HEK293T (cell line): ENCODE measurements around the gene HIGD2B.

ENCODE experiments used
- CTCF ChIA-PET: fragments of 350-600 bp; formaldehyde crosslinking; extraction: SDS; loops from one replicate; lab custom pipeline; 2021; ENCODE audit warnings: antibody characterized with exemption, inconsistent platforms; lab: Yijun Ruan, JAX
- POLR2A ChIA-PET: fragments of 350-600 bp; formaldehyde crosslinking; extraction: SDS; loops from one replicate; lab custom pipeline; 2020; ENCODE audit warnings: antibody characterized with exemption, inconsistent platforms; lab: Yijun Ruan, JAX
- DNase-seq: peaks from one replicate; pipeline ENCODE4 v3.0.0; 2012; ENCODE audit warnings: mixed read lengths; ENCODE audit errors: extremely low spot score
- ARNT ChIP-seq: fragments of 450-650 bp; IDR thresholded peaks from 2 replicates; pipeline ENCODE4 v1.6.1; 2017; ENCODE audit warnings: mild to moderate bottlenecking
- BHLHE40 ChIP-seq: fragments of 450-650 bp; IDR thresholded peaks from 2 replicates; pipeline ENCODE4 v1.6.1; 2016; ENCODE audit warnings: mild to moderate bottlenecking, moderate library complexity, borderline replicate concordance
- CTBP1 ChIP-seq: fragments of 450-650 bp; IDR thresholded peaks from 2 replicates; pipeline ENCODE4 v1.6.1; 2016; ENCODE audit warnings: borderline replicate concordance
- ELF4 ChIP-seq: fragments of 450-650 bp; IDR thresholded peaks from 2 replicates; pipeline ENCODE4 v1.6.1; 2017; ENCODE audit warnings: antibody characterized with exemption
- FOXA1 ChIP-seq: fragments of 450-650 bp; IDR thresholded peaks from 2 replicates; pipeline ENCODE4 v1.6.1; 2016; ENCODE audit warnings: mild to moderate bottlenecking
- FOXK2 ChIP-seq: fragments of 450-650 bp; IDR thresholded peaks from 2 replicates; pipeline ENCODE4 v1.6.1; 2016; ENCODE audit warnings: mild to moderate bottlenecking
- FOXM1 ChIP-seq: fragments of 450-650 bp; IDR thresholded peaks from 2 replicates; pipeline ENCODE4 v1.6.1; 2017; ENCODE audit warnings: mild to moderate bottlenecking, borderline replicate concordance
- HDGF ChIP-seq: fragments of 450-650 bp; IDR thresholded peaks from 2 replicates; pipeline ENCODE4 v1.6.1; 2017; ENCODE audit warnings: antibody characterized with exemption, borderline replicate concordance
- L3MBTL2 ChIP-seq: fragments of 450-650 bp; conservative IDR thresholded peaks from 2 replicates; pipeline ENCODE4 v1.6.1; 2016; ENCODE audit warnings: mild to moderate bottlenecking
- LEF1 ChIP-seq: fragments of 450-650 bp; IDR thresholded peaks from 2 replicates; pipeline ENCODE4 v1.6.1; 2017; ENCODE audit warnings: mild to moderate bottlenecking, borderline replicate concordance
- NFRKB ChIP-seq: fragments of 450-650 bp; IDR thresholded peaks from 2 replicates; pipeline ENCODE4 v1.6.1; 2016; ENCODE audit warnings: mild to moderate bottlenecking, moderate library complexity
- PKNOX1 ChIP-seq: fragments of 450-650 bp; IDR thresholded peaks from 2 replicates; pipeline ENCODE4 v1.6.1; 2016
- SP1 ChIP-seq: fragments of 450-650 bp; IDR thresholded peaks from 2 replicates; pipeline ENCODE4 v1.6.1; 2017
- SUZ12 ChIP-seq: fragments of 450-650 bp; IDR thresholded peaks from 2 replicates; pipeline ENCODE4 v1.6.1; 2016; ENCODE audit warnings: mild to moderate bottlenecking
- TARDBP ChIP-seq: fragments of 450-650 bp; IDR thresholded peaks from 2 replicates; pipeline ENCODE4 v1.6.1; 2016
- ZNF384 ChIP-seq: fragments of 450-650 bp; IDR thresholded peaks from 2 replicates; pipeline ENCODE4 v1.6.1; 2016

HIGD2B gene

GRCh38 chr15:72685925-72686794 is at the start of gene HIGD2B, which contains the start of gene BBS4:
TSS of gene HIGD2B (minus strand) at chr15:72686182. CDS start at chr15:72676374, 9,808 bp downstream.
TSS of gene BBS4 (plus strand) at chr15:72686207. CDS start at chr15:72686228, 21 bp downstream.
- CTCF ChIA-PET, result interaction anchor here (0.6 to 1.5 kb wide), 5 partner anchors 15 to 589 kb away, joined by 3 to 5 read pairs (median 3); no protein-coding TSS in a partner anchor

GRCh38 chr15:72735111-72735510 is 49.1 kb upstream of the HIGD2B start:
- TF ChIP-seq SP1, result no peak
- no peak for TF ChIP-seq FOXA1
- TF ChIP-seq LEF1, result no peak
- no peak for TF ChIP-seq FOXK2
- no peak for TF ChIP-seq TARDBP
- no peak for TF ChIP-seq HDGF
- no peak for TF ChIP-seq NFRKB
- no peak for TF ChIP-seq FOXM1
- no peak for TF ChIP-seq ELF4
- no peak for TF ChIP-seq CTBP1
- no peak for TF ChIP-seq SUZ12
- TF ChIP-seq PKNOX1, result no peak
- TF ChIP-seq L3MBTL2, result no peak
- TF ChIP-seq BHLHE40, result no peak
- TF ChIP-seq ARNT, result no peak
- TF ChIP-seq ZNF384, result no peak
- ChIA-PET POLR2A (no interaction called here), CTCF (interaction anchor here (1.1 kb wide), 1 partner anchor 34 kb away, joined by 4 read pairs; no protein-coding TSS in a partner anchor)
- DNase-seq, result no peak

More at GRCh38 chr15:72685925-72686794, at the start of gene HIGD2B, which contains the start of gene BBS4:
- peak; percentile 86 for DNase-seq
- POLR2A ChIA-PET, result interaction anchor here (0.7 to 1.8 kb wide), 13 partner anchors 8 to 455 kb away, joined by 3 to 6 read pairs (median 3); partner anchors contain the start of gene PKM
- peak; percentile 20; the same call in 1 of the 2 replicates for TF ChIP-seq NFRKB
- peak; percentile 81 for TF ChIP-seq ELF4
- no peak for TF ChIP-seq SUZ12
- TF ChIP-seq L3MBTL2, result peak; percentile 3

- ChIA-PET CTCF (interaction anchor here (0.6 to 4.6 kb wide), 2 partner anchors 12 to 235 kb away, joined by 5 to 15 read pairs; no protein-coding TSS in a partner anchor), POLR2A (no interaction called here)
- no peak for TF ChIP-seq ARNT
- no peak for TF ChIP-seq NFRKB
- TF ChIP-seq L3MBTL2, result no peak
- TF ChIP-seq FOXA1, result no peak
- no peak for TF ChIP-seq SP1
- no peak for TF ChIP-seq FOXM1
- TF ChIP-seq SUZ12, result no peak
- no peak for TF ChIP-seq HDGF
- no peak for TF ChIP-seq LEF1
- TF ChIP-seq CTBP1, result no peak
- TF ChIP-seq BHLHE40, result no peak
- TF ChIP-seq FOXK2, result no peak
- TF ChIP-seq ELF4, result no peak
- no peak for TF ChIP-seq ZNF384
- TF ChIP-seq PKNOX1, result no peak
- no peak for TF ChIP-seq TARDBP
- DNase-seq, result no peak
Observed at GRCh38 chr15:72733941-72734738, 48.2 kb upstream of the HIGD2B start.

- no peak for DNase-seq
- TF ChIP-seq FOXA1 (no peak), ELF4 (no peak), CTBP1 (no peak), TARDBP (no peak), BHLHE40 (no peak), ARNT (no peak), HDGF (no peak), L3MBTL2 (no peak), NFRKB (no peak), FOXK2 (no peak)
- POLR2A ChIA-PET, result interaction anchor here (1.2 to 1.4 kb wide), 2 partner anchors 11 to 46 kb away, joined by 3 to 4 read pairs; partner anchors contain the start of genes BBS4 and HIGD2B
- CTCF ChIA-PET, result interaction anchor here (4.6 kb wide), 1 partner anchor 10 kb away, joined by 15 read pairs; no protein-coding TSS in a partner anchor
Observed at GRCh38 chr15:72732516-72732915, 46.5 kb upstream of the HIGD2B start.

GRCh38 chr15:72732086-72732485 is 46.1 kb upstream of the HIGD2B start:
- CTCF ChIA-PET, result interaction anchor here (4.6 kb wide), 1 partner anchor 10 kb away, joined by 15 read pairs; no protein-coding TSS in a partner anchor
- TF ChIP-seq PKNOX1, result no peak
- TF ChIP-seq L3MBTL2, result no peak
- no peak for TF ChIP-seq ELF4
- no peak for TF ChIP-seq SP1
- DNase-seq, result no peak
- POLR2A ChIA-PET, result interaction anchor here (1.2 to 1.4 kb wide), 2 partner anchors 10 to 46 kb away, joined by 3 to 4 read pairs; partner anchors contain the start of genes BBS4 and HIGD2B
